SU-DHL-6 (cell line): Measurements from ENCODE around the gene TMOD1.

Experiments used
- H2AFZ ChIP-seq: fragments of 200-600 bp; sonication (generic); 2 replicates; pipeline ENCODE4 v1.6.1; 2014; ENCODE audit warnings: low read depth, mild to moderate bottlenecking, moderate library complexity, mixed read lengths, antibody characterized with exemption, low read length; ENCODE audit not compliant: severe bottlenecking
- H3F3A ChIP-seq: fragments of 200-600 bp; shearing (Covaris generic); 2 replicates; pipeline ENCODE4 v1.6.0; 2016; ENCODE audit warnings: antibody characterized with exemption, mild to moderate bottlenecking; ENCODE audit not compliant: insufficient read depth
- H3K27ac ChIP-seq: fragments of 200-600 bp; sonication (generic); 2 replicates; pipeline ENCODE4 v1.5.1; 2016; ENCODE audit warnings: low read depth, mild to moderate bottlenecking, low read length, moderate library complexity, mixed read lengths
- H3K27me3 ChIP-seq: fragments of 200-600 bp; sonication (generic), shearing (Covaris generic); 2 replicates; pipeline ENCODE4 v1.6.0; 2014; ENCODE audit warnings: mild to moderate bottlenecking, low read length
- H3K36me3 ChIP-seq: fragments of 200-600 bp; sonication (generic); 2 replicates; pipeline ENCODE4 v1.6.1; 2014; ENCODE audit warnings: mild to moderate bottlenecking, low read length, mixed read lengths
- H3K4me2 ChIP-seq: fragments of 300-600, 200-600 bp; shearing (Covaris generic), sonication (generic); 2 replicates; pipeline ENCODE4 v1.6.0; 2014; ENCODE audit warnings: low read length, low read depth, mild to moderate bottlenecking; ENCODE audit not compliant: poor library complexity, severe bottlenecking
- H3K4me3 ChIP-seq: fragments of 200-600 bp; sonication (generic); 2 replicates; pipeline ENCODE4 v1.5.1; 2014; ENCODE audit warnings: antibody characterized with exemption, low read length, mild to moderate bottlenecking, mixed read lengths; ENCODE audit not compliant: insufficient read depth, poor library complexity, severe bottlenecking
- H3K79me2 ChIP-seq: fragments of 200-600 bp; sonication (generic); 2 replicates; pipeline ENCODE4 v1.6.1; 2014; ENCODE audit warnings: mild to moderate bottlenecking, low read length, moderate library complexity; ENCODE audit not compliant: insufficient read depth
- H3K9ac ChIP-seq: fragments of 200-600 bp; sonication (generic); 2 replicates; pipeline ENCODE4 v1.7.0; 2014; ENCODE audit warnings: mild to moderate bottlenecking, low read length
- H3K9me2 ChIP-seq: fragments of 200-600 bp; sonication (generic); replicated peaks from 2 replicates; pipeline ENCODE4 v1.6.1; 2014; ENCODE audit warnings: low read length; ENCODE audit not compliant: insufficient read depth
- H3K9me3 ChIP-seq: fragments of 200-600 bp; sonication (generic); 2 replicates; pipeline ENCODE4 v1.6.1; 2014; ENCODE audit warnings: low read length, mixed read lengths; ENCODE audit not compliant: insufficient read depth
- H4K20me1 ChIP-seq: fragments of 200-600 bp; sonication (generic); 2 replicates; pipeline ENCODE4 v1.6.1; 2014; ENCODE audit warnings: low read depth, mild to moderate bottlenecking, antibody characterized with exemption, low read length, moderate library complexity, mixed read lengths
- CTCF ChIP-seq: fragments of 200-600 bp; sonication (generic); IDR thresholded peaks from one replicate; pipeline ENCODE4 v1.5.1; 2017; ENCODE audit warnings: antibody characterized with exemption, mild to moderate bottlenecking, low read length, moderate library complexity; ENCODE audit not compliant: insufficient read depth, poor library complexity, severe bottlenecking
- EZH2phosphoT487 ChIP-seq: fragments of 200-600 bp; sonication (generic), shearing (Covaris generic); conservative IDR thresholded peaks from 2 replicates; pipeline ENCODE4 v1.6.1; 2018; ENCODE audit warnings: mild to moderate bottlenecking, antibody characterized with exemption, low read length, moderate library complexity, mixed read lengths

TMOD1 gene

GRCh38 chr9:97628668-97629067 is 127.2 kb downstream of the TMOD1 start:
- Histone ChIP-seq H3K79me2 (peaks cover 55% of the 10 kb centered on the region), H3K27me3 (no peaks in the 10 kb centered on the region), H3K4me2 (no peak overlapping the region), H3K36me3 (peaks cover 25% of the 10 kb centered on the region), H2AFZ (no peak overlapping the region), H3K9me2 (no peaks in the 10 kb centered on the region), H3K4me3 (no peak overlapping the region), H3K9ac (no peak overlapping the region), H3F3A (0 out of 2 replicates have a peak, but pooled peaks cover 5% of the 10 kb centered on the region), H3K9me3 (no peaks in the 10 kb centered on the region), H4K20me1 (no peaks in the 10 kb centered on the region; the same call in 1 of the 2 replicates), H3K27ac (no peak overlapping the region)
- TF ChIP-seq EZH2phosphoT487 (no peak), CTCF (no peak)

- H2AFZ ChIP-seq: no peak overlapping the region
- no peak overlapping the region for H3K27ac ChIP-seq
- H3K4me2 ChIP-seq: no peak overlapping the region
- no peak overlapping the region for H3K4me3 ChIP-seq
- no peaks in the 10 kb centered on the region for H3K9me3 ChIP-seq
- H3K27me3 ChIP-seq: no peaks in the 10 kb centered on the region
- no peak overlapping the region for H3K9ac ChIP-seq
- peaks cover 25% of the 10 kb centered on the region for H3K36me3 ChIP-seq
- H3K79me2 ChIP-seq: peaks cover 60% of the 10 kb centered on the region
- TF ChIP-seq EZH2phosphoT487 (no peak), CTCF (no peak)
- H3K9me2 ChIP-seq: no peaks in the 10 kb centered on the region
- 0 out of 2 replicates have a peak, but pooled peaks cover 5% of the 10 kb centered on the region for H3F3A ChIP-seq
- H4K20me1 ChIP-seq: no peaks in the 10 kb centered on the region; the same call in 1 of the 2 replicates
Observed at GRCh38 chr9:97629156-97629555, 127.7 kb downstream of the TMOD1 start.

- Histone ChIP-seq H3K27me3 (no peaks in the 10 kb centered on the region), H3K27ac (no peak overlapping the region), H2AFZ (no peak overlapping the region), H3K9me3 (no peaks in the 10 kb centered on the region), H3K79me2 (peaks cover 74% of the 10 kb centered on the region), H3K4me2 (no peak overlapping the region), H3K9ac (no peak overlapping the region), H4K20me1 (peaks cover 5% of the 10 kb centered on the region; the same call in 1 of the 2 replicates), H3F3A (0 out of 2 replicates have a peak, but pooled peaks cover 4% of the 10 kb centered on the region), H3K36me3 (peaks cover 14% of the 10 kb centered on the region), H3K9me2 (no peaks in the 10 kb centered on the region), H3K4me3 (no peak overlapping the region)
- TF ChIP-seq CTCF (no peak), EZH2phosphoT487 (no peak)
Observed at GRCh38 chr9:97630591-97630990, 129.1 kb downstream of the TMOD1 start.
